H1 (cell line): Measurements from ENCODE around the gene LBR. TPM values are rescaled to one million over a fixed set of nuclear protein-coding genes. Genes with fewer than 3 reads are reported as not detected.
A peak's percentile ranks its signal among the peaks of the same experiment; 100 is the strongest.

Experiments
- CTCF ChIA-PET: fragments of 300-600 bp; sonication (Branson Sonifier 250); formaldehyde crosslinking; loops from one replicate; lab custom pipeline; 2021; ENCODE audit not compliant: partially characterized antibody; lab: Charles Lee
- POLR2A ChIA-PET: fragments of 300-600 bp; sonication (Branson Sonifier 250); formaldehyde crosslinking; loops from one replicate; lab custom pipeline; 2021; ENCODE audit warnings: inconsistent platforms; ENCODE audit not compliant: partially characterized antibody; lab: Charles Lee
- DNase-seq, 2 experiments: peaks; one replicate each; pipeline versions ENCODE4 v3.0.0 to v3.0.0-alpha.2; 2010 to 2022; ENCODE audit warnings: low spot score in 2 of 2, low read depth in 1 of 2, mixed read lengths in 1 of 2
- FAIRE-seq: peaks from 2 replicates; lab custom pipeline; 2011; peaks lifted over from hg19 to GRCh38; lab: Jason Lieb, UNC
- H2AFZ ChIP-seq: 2 replicates; pipeline ENCODE4 v1.8.1; 2012; ENCODE audit warnings: low read length, inconsistent platforms
- H2AK5ac ChIP-seq: 2 replicates; pipeline ENCODE4 v1.6.1; 2013; ENCODE audit warnings: low read depth, low read length
- H2BK120ac ChIP-seq: replicated peaks from 2 replicates; pipeline ENCODE3; 2013; ENCODE audit warnings: low read depth, low read length, inconsistent platforms
- H2BK12ac ChIP-seq: 2 replicates; pipeline ENCODE4 v1.6.1; 2013; ENCODE audit warnings: low read depth, low read length
- H2BK15ac ChIP-seq: 2 replicates; pipeline ENCODE4 v1.6.1; 2013; ENCODE audit warnings: low read length
- H2BK20ac ChIP-seq: 2 replicates; pipeline ENCODE4 v1.6.1; 2013; ENCODE audit warnings: low read length
- H2BK5ac ChIP-seq: 2 replicates; pipeline ENCODE4 v1.6.1; 2013; ENCODE audit warnings: low read depth, low read length
- H3K14ac ChIP-seq: 2 replicates; pipeline ENCODE4 v1.6.1; 2013; ENCODE audit warnings: inconsistent platforms; ENCODE audit not compliant: insufficient read length
- H3K18ac ChIP-seq: 2 replicates; pipeline ENCODE4 v1.6.1; 2013; ENCODE audit warnings: low read length; ENCODE audit errors: extremely low read depth
- H3K23ac ChIP-seq: 2 replicates; pipeline ENCODE4 v1.6.1; 2013; ENCODE audit warnings: inconsistent platforms; ENCODE audit not compliant: insufficient read length
- H3K23me2 ChIP-seq: 2 replicates; pipeline ENCODE4 v1.6.1; 2013; ENCODE audit warnings: low read depth, low read length
- H3K27ac ChIP-seq: 2 replicates; pipeline ENCODE4 v1.6.1; 2011; ENCODE audit warnings: low read depth, low read length, inconsistent platforms
- H3K27me3 ChIP-seq, 4 experiments: replicated peaks in 1 of 4; 1 replicate in 1 of 4; 2 replicates in 3 of 4; pipeline versions ENCODE4 v1.6.1 to v1.8.1; 2011 to 2013; ENCODE audit warnings: low read length in 3 of 4, mild to moderate bottlenecking in 3 of 4, inconsistent platforms in 2 of 4, mixed read lengths in 2 of 4, moderate library complexity in 1 of 4; ENCODE audit not compliant: control insufficient read depth in 3 of 4, insufficient read depth in 3 of 4; ENCODE audit errors: extremely low read depth in 1 of 4
- H3K36me3 ChIP-seq, 4 experiments: 2 replicates each; pipeline versions ENCODE4 v1.6.1 to v1.8.1; 2011 to 2013; ENCODE audit warnings: mild to moderate bottlenecking in 4 of 4, low read length in 3 of 4, moderate library complexity in 2 of 4, control low read depth in 1 of 4, inconsistent platforms in 1 of 4; ENCODE audit not compliant: insufficient read depth in 4 of 4, control insufficient read depth in 2 of 4
- H3K4ac ChIP-seq: replicated peaks from 2 replicates; pipeline ENCODE3; 2013; ENCODE audit warnings: low read length, low read depth, mixed read lengths, inconsistent platforms; ENCODE audit not compliant: insufficient read length
- H3K4me1 ChIP-seq, 4 experiments: replicated peaks in 1 of 4; 1 replicate in 1 of 4; 2 replicates in 3 of 4; pipeline versions ENCODE4 v1.6.1 to v1.8.1; 2011 to 2013; ENCODE audit warnings: low read length in 3 of 4, inconsistent platforms in 2 of 4, mixed read lengths in 1 of 4; ENCODE audit not compliant: insufficient read depth in 4 of 4, control insufficient read depth in 3 of 4
- H3K4me2 ChIP-seq, 2 experiments: 2 replicates each; pipeline versions ENCODE4 v1.6.1 to v1.8.1; 2011 to 2013; ENCODE audit warnings: low read depth in 2 of 2, low read length in 2 of 2, control low read depth in 1 of 2, inconsistent platforms in 1 of 2, mild to moderate bottlenecking in 1 of 2; ENCODE audit not compliant: insufficient read depth in 1 of 2
- H3K4me3 ChIP-seq, 4 experiments: fragments of 200-600, 300-600 bp in 1 of 4; sonication (generic), shearing (Covaris generic), sonication (Bioruptor Twin) in 1 of 4; 2 replicates each; pipeline versions ENCODE4 v1.5.1 to v1.8.1; 2011 to 2016; ENCODE audit warnings: low read length in 4 of 4, low read depth in 3 of 4, control low read depth in 2 of 4, inconsistent platforms in 2 of 4, mild to moderate bottlenecking in 2 of 4, mixed read lengths in 1 of 4, moderate library complexity in 1 of 4; ENCODE audit not compliant: insufficient read depth in 2 of 4; ENCODE audit errors: extremely low read depth in 1 of 4
- H3K56ac ChIP-seq: replicated peaks from 2 replicates; pipeline ENCODE3; 2013; ENCODE audit warnings: low read depth, mild to moderate bottlenecking, mixed read lengths, low read length, inconsistent platforms; ENCODE audit not compliant: insufficient read length
- H3K79me1 ChIP-seq: 2 replicates; pipeline ENCODE4 v1.6.1; 2013; ENCODE audit warnings: low read depth, low read length, control low read depth
- H3K79me2 ChIP-seq, 2 experiments: 2 replicates each; pipeline versions ENCODE4 v1.6.1 to v1.8.1; 2012 to 2013; ENCODE audit warnings: low read length in 2 of 2, mild to moderate bottlenecking in 2 of 2, inconsistent platforms in 1 of 2; ENCODE audit not compliant: insufficient read depth in 2 of 2, control insufficient read depth in 1 of 2
- H3K9ac ChIP-seq, 4 experiments: replicated peaks in 1 of 4; 1 replicate in 1 of 4; 2 replicates in 3 of 4; pipeline versions ENCODE4 v1.6.1 to v1.8.1; 2011 to 2013; ENCODE audit warnings: low read depth in 3 of 4, low read length in 3 of 4, control low read depth in 2 of 4, mild to moderate bottlenecking in 2 of 4, moderate library complexity in 2 of 4, inconsistent platforms in 1 of 4; ENCODE audit errors: extremely low read depth in 1 of 4
- H3K9me3 ChIP-seq, 2 experiments: 2 replicates each; pipeline versions ENCODE4 v1.6.1 to v1.8.1; 2012 to 2013; ENCODE audit warnings: mild to moderate bottlenecking in 2 of 2, moderate library complexity in 2 of 2, control low read depth in 1 of 2, inconsistent platforms in 1 of 2, low read depth in 1 of 2, low read length in 1 of 2, mixed read lengths in 1 of 2; ENCODE audit not compliant: insufficient read depth in 2 of 2
- H4K20me1 ChIP-seq, 2 experiments: replicated peaks in 1 of 2; 2 replicates each; pipeline versions ENCODE3 to v1.8.1; 2011 to 2013; ENCODE audit warnings: inconsistent platforms in 2 of 2, low read length in 2 of 2, mild to moderate bottlenecking in 1 of 2; ENCODE audit not compliant: insufficient read depth in 2 of 2, control insufficient read depth in 1 of 2
- H4K5ac ChIP-seq: 2 replicates; pipeline ENCODE4 v1.6.1; 2013; ENCODE audit warnings: low read length, low read depth, mixed read lengths, inconsistent platforms; ENCODE audit not compliant: insufficient read length
- H4K8ac ChIP-seq: 2 replicates; pipeline ENCODE4 v1.8.0; 2013; ENCODE audit warnings: mild to moderate bottlenecking, moderate library complexity, low read length, inconsistent platforms; ENCODE audit not compliant: insufficient read depth; ENCODE audit errors: extremely low read depth
- H4K91ac ChIP-seq: replicated peaks from 2 replicates; pipeline ENCODE3; 2013; ENCODE audit warnings: low read length, mixed read lengths, inconsistent platforms; ENCODE audit not compliant: insufficient read length
- CTCF ChIP-seq, 3 experiments: IDR thresholded peaks; 1 replicate in 2 of 3; 2 replicates in 1 of 3; pipeline versions ENCODE4 v1.5.1 to v1.6.1; 2011; ENCODE audit warnings: low read length in 3 of 3, mild to moderate bottlenecking in 3 of 3, inconsistent platforms in 2 of 3, low read depth in 1 of 3, moderate library complexity in 1 of 3; ENCODE audit not compliant: insufficient read depth in 1 of 3; ENCODE audit errors: control extremely low read depth in 1 of 3
- NANOG ChIP-seq: IDR thresholded peaks from 2 replicates; pipeline ENCODE4 v1.6.1; 2011; ENCODE audit warnings: low read length, low read depth, mild to moderate bottlenecking, inconsistent platforms; ENCODE audit not compliant: insufficient read depth, poor library complexity, severe bottlenecking
- PHF8 ChIP-seq: fragments of 200-600 bp; sonication (generic); conservative IDR thresholded peaks from 2 replicates; pipeline ENCODE4 v1.7.1; 2012; ENCODE audit warnings: low read depth, mild to moderate bottlenecking, inconsistent platforms, low read length, moderate library complexity
- RNF2 ChIP-seq: fragments of 200-900, 300-1000 bp; sonication (generic); IDR thresholded peaks from 2 replicates; pipeline ENCODE4 v1.7.1; 2016; ENCODE audit warnings: borderline replicate concordance, low read depth, mild to moderate bottlenecking, antibody characterized with exemption, low read length; ENCODE audit not compliant: poor library complexity, severe bottlenecking; ENCODE audit errors: missing control alignments
- SUZ12 ChIP-seq: fragments of 200-600 bp; sonication (generic); IDR thresholded peaks from 2 replicates; pipeline ENCODE4 v1.6.1; 2012; ENCODE audit warnings: mild to moderate bottlenecking, inconsistent platforms, low read length, moderate library complexity, mixed read lengths
- WGBS, 2 experiments: shearing (Covaris generic) in 1 of 2; methylation state at CpG; one replicate each; pipeline versions ENCODE4 v1.1.6 to v1.1.7; 2013 to 2015; ENCODE audit warnings: low lambda C conversion rate in 2 of 2, mixed read lengths in 2 of 2, inconsistent platforms in 1 of 2, low coverage in 1 of 2, missing lambda C conversion rate in 1 of 2; ENCODE audit not compliant: insufficient replicate concordance in 2 of 2, insufficient coverage in 1 of 2, insufficient read length in 1 of 2; ENCODE audit errors: extremely low coverage in 1 of 2, missing lambda C conversion rate in 1 of 2; 5-methylcytosine and 5-hydroxymethylcytosine counted together
- polyA plus RNA-seq, 7 experiments: library from polyadenylated mRNA; depleted of rRNA in 3 of 7; stranded (reverse) in 5 of 7; unstranded in 2 of 7; fragments of >200 nt in 5 of 7; fragments of 200-250 nt in 2 of 7; gene quantifications; 1 replicate in 5 of 7; 2 replicates in 1 of 7; 4 replicates in 1 of 7; pipeline versions ENCODE4 v1.2.1 to v1.2.3, GENCODE V29; 2011 to 2013; ENCODE audit warnings: missing spikeins in 2 of 7, mixed read lengths in 2 of 7
- total RNA-seq: library from RNA; stranded (reverse); fragmentation: NEBNext Ultra II Directional; extraction: Animal tissue kit (Norgen Biotek cat#: 25700); gene quantifications from 2 replicates; pipeline ENCODE4 v1.2.1, GENCODE V29; 2021
- TF ChIP-seq, protein P1 (sequence below): IDR thresholded peaks from 2 replicates; pipeline ENCODE4 v1.6.1; 2012; ENCODE audit warnings: inconsistent platforms

Gene LBR
- total and polyA plus RNA-seq, 2 of the 8 experiments (the other 6 are each of a cell fraction or from before 2014, with no cell fraction given): 32.1 to 89.8 TPM

DNA sequence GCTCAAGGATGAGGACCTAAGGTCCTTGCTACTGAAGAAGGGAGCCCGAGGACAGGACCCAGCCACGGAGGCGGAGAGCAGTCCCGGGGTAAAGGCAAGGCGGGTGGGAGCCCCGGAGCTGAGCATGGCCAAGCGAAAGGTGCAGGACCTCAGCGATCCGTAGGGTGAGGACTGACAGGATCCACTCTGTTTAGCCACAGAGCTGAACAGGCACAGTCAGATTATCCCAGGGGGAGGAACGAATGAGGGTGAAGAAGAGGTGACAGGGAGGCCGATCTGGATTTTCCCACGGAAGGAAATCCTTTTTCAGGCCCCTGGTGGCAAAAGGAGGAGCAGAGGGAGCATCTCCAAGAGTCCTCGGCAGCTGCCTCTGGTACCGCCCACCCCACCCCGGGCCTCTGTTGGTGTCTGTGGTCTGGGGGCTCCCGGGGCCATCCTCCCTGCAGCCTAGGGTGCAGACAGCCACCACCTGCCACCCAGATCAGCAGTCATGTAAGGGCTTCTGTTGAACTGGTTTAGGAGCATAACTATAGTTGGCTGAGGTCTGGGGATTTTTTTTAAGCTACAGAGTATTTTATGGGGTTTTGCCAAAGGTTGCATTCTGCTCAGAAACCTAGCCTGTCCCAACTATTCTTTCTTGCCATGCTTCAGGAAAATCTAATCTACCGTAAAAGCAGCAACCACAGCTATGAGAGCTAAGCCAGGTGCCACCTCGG lies 32.3 kb upstream of the LBR start:
- Histone ChIP-seq H3K27me3 (no peaks in the 10 kb centered on the region; a peak in 1 of 7 replicates), H2BK12ac (no peak overlapping the region), H3K9me3 (no peaks in the 10 kb centered on the region), H3K9ac (no peak overlapping the region), H2BK15ac (no peak overlapping the region), H3K4me2 (no peak overlapping the region), H3K4ac (no peak overlapping the region), H3K4me3 (no peak overlapping the region), H2BK120ac (no peak overlapping the region), H3K18ac (no peak overlapping the region), H4K5ac (no peak overlapping the region), H3K79me1 (no peaks in the 10 kb centered on the region), H3K23ac (no peak overlapping the region), H3K27ac (no peak overlapping the region), H3K23me2 (no peaks in the 10 kb centered on the region; the same call in 1 of the 2 replicates), H2BK5ac (no peak overlapping the region), H3K56ac (no peak overlapping the region), H4K20me1 (no peaks in the 10 kb centered on the region), H4K91ac (no peak overlapping the region), H2AK5ac (no peak overlapping the region), H3K14ac (no peak overlapping the region), H3K4me1 (peaks cover 2 to 14% (median 7%) of the 10 kb centered on the region in 4 experiments), H2BK20ac (no peak overlapping the region), H3K36me3 (no peaks in the 10 kb centered on the region), H4K8ac (no peak overlapping the region), H3K79me2 (no peaks in the 10 kb centered on the region), H2AFZ (no peak overlapping the region)
- FAIRE-seq (no peak), DNase-seq (no peak)
- 84% methylated on average over 18 of the region's 18 CpGs; no CpG with 5 or more reads in 1 of the 2 experiments for WGBS, 2 experiments
- ChIA-PET CTCF (interaction anchor here (0.5 to 2.8 kb wide), 15 partner anchors 9 to 1018 kb away, joined by 3 to 20 read pairs (median 5); partner anchors contain the start of gene EPHX1), POLR2A (interaction anchor here (1.2 to 2.4 kb wide), 2 partner anchors 10 to 317 kb away, joined by 3 to 6 read pairs; partner anchors contain the start of gene SRP9)
- no peak for TF ChIP-seq SUZ12
- no peak for TF ChIP-seq PHF8
- TF ChIP-seq RNF2: no peak
- TF ChIP-seq NANOG: no peak
- TF ChIP-seq, protein P1, sequence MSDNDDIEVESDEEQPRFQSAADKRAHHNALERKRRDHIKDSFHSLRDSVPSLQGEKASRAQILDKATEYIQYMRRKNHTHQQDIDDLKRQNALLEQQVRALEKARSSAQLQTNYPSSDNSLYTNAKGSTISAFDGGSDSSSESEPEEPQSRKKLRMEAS: no peak
- TF ChIP-seq CTCF (IDR thresholded peaks at IDR 0.05; ENCODE audit: control extremely low read depth in 1 of 3, insufficient read depth in 1 of 3, low read depth in 1 of 3, low read length in 3 of 3): peak in 1 of 3 experiments; percentile 4; a peak in 1 of 4 replicates
